NB4 (cell line): ENCODE results near the gene JMJD6.
"Not testable (repeated sequence)": the region's sequence is repeated elsewhere in the genome, so short reads cannot be mapped to it uniquely, and the experiment has no call there.

Source experiments
- DNase-seq: peaks from one replicate; pipeline ENCODE4 v3.0.0; 2010; ENCODE audit warnings: low read depth
- H3K4me3 ChIP-seq: one replicate; pipeline ENCODE4 v1.5.1; 2011; ENCODE audit warnings: mild to moderate bottlenecking, low read depth, low read length, moderate library complexity
- CTCF ChIP-seq: IDR thresholded peaks from one replicate; pipeline ENCODE4 v1.5.1; 2012; ENCODE audit warnings: low read depth, low read length
- MAX ChIP-seq: IDR thresholded peaks from 2 replicates; pipeline ENCODE4 v1.6.1; 2011; ENCODE audit warnings: low read depth, low read length
- MYC ChIP-seq: IDR thresholded peaks from 2 replicates; pipeline ENCODE4 v1.6.1; 2011; ENCODE audit warnings: low read depth, low read length
- POLR2A ChIP-seq: IDR thresholded peaks from 2 replicates; pipeline ENCODE4 v1.6.1; 2011; ENCODE audit warnings: mild to moderate bottlenecking; ENCODE audit not compliant: insufficient read length; ENCODE audit errors: extremely low read depth

The JMJD6 gene

GRCh38 chr17:76702076-76702475, 24.3 kb downstream of the JMJD6 start:
- TF ChIP-seq POLR2A (no peak), MAX (no peak), MYC (no peak), CTCF (no peak)
- no peak overlapping the region for H3K4me3 ChIP-seq
- no peak for DNase-seq

GRCh38 chr17:76701471-76701967, 24.9 kb downstream of the JMJD6 start:
- TF ChIP-seq CTCF = no peak
- TF ChIP-seq MYC = no peak
- no peak for TF ChIP-seq MAX
- no peak for TF ChIP-seq POLR2A
- H3K4me3 ChIP-seq = no peak overlapping the region

GRCh38 chr17:76700617-76701470, 25.6 kb downstream of the JMJD6 start:
- no peak for TF ChIP-seq MYC
- no peak for TF ChIP-seq POLR2A
- no peak for TF ChIP-seq CTCF
- no peak for TF ChIP-seq MAX
- H3K4me3 ChIP-seq = no peak overlapping the region
- DNase-seq = peak; percentile 61

More at GRCh38 chr17:76701471-76701967, 24.9 kb downstream of the JMJD6 start:
- DNase-seq = no peak

GRCh38 chr17:76700270-76700616, 26.2 kb downstream of the JMJD6 start:
- TF ChIP-seq MAX = no peak
- no peak for TF ChIP-seq MYC
- TF ChIP-seq POLR2A = no peak
- TF ChIP-seq CTCF = no peak
- DNase-seq = no peak
- H3K4me3 ChIP-seq = no peak overlapping the region

- not testable (repeated sequence) for H3K4me3 ChIP-seq, DNase-seq
These were observed 27.9 kb downstream of the JMJD6 start for GRCh38 chr17:76698466-76698977.

GRCh38 chr17:76697702-76698465, 28.5 kb downstream of the JMJD6 start:
- H3K4me3 ChIP-seq = no peak overlapping the region
- no peak for DNase-seq
- TF ChIP-seq MAX (no peak), MYC (no peak), CTCF (no peak), POLR2A (no peak)
